Hippocampal formation (tissue), 2 donors: ENCODE measurements around the gene SIGLEC15.
"Not testable (repeated sequence)": the region's sequence is repeated elsewhere in the genome, so short reads cannot be mapped to it uniquely, and the experiment has no call there.

ENCODE experiments used
- DNase-seq, 2 donors: peaks; one replicate each; lab custom pipeline; 2025; lab: John Stamatoyannopoulos, UW

Gene SIGLEC15

GRCh38 chr18:45844938-45845337 is 19.5 kb downstream of the SIGLEC15 start:
- no peak for DNase-seq

- no peak for DNase-seq
Observed at GRCh38 chr18:45845410-45845809, 19.9 kb downstream of the SIGLEC15 start.

- DNase-seq, result no peak
Observed at GRCh38 chr18:45847119-45847518, 21.6 kb downstream of the SIGLEC15 start.

GRCh38 chr18:45848643-45849042 is 23.2 kb downstream of the SIGLEC15 start:
- DNase-seq, result not testable (repeated sequence)

GRCh38 chr18:45849529-45849928 is 24.1 kb downstream of the SIGLEC15 start:
- no peak for DNase-seq

GRCh38 chr18:45850021-45850420 is 24.5 kb downstream of the SIGLEC15 start:
- no peak for DNase-seq

DNA sequence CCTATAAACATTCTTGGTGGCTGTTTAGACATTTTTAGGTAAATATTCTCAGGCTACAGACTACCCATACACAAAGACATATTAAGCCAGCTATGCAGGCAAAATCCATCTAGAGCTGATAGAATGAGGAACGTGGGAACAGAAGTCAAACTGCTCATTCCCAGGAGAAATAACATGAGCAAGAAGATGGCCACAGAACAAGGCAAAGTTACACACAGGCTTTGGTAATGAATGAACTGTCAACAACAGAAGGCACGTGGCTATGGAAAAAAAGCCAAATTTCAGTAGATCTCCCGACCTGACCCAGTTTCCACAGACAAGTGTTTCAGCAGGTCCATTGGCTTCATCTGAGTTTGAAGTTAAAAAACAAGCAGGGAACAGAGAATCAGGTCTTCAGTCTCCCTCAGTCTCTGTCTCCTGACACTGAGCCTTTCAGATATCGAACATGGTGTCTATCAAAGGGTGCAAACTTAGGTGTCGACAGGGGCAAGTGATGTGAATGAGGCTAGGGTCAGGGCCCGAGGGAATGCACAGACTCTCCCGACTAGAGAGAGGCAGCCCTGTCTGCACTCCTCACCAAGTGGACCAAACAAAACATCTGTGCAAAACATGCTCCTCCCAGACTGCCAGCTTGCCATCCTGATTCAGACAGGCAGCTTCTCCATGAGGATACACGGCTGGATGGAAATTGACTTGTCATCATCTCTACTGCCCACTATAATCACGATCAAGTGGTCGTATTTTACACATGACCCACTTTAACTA is 25.9 kb downstream of the SIGLEC15 start:
- DNase-seq, result no peak

DNA sequence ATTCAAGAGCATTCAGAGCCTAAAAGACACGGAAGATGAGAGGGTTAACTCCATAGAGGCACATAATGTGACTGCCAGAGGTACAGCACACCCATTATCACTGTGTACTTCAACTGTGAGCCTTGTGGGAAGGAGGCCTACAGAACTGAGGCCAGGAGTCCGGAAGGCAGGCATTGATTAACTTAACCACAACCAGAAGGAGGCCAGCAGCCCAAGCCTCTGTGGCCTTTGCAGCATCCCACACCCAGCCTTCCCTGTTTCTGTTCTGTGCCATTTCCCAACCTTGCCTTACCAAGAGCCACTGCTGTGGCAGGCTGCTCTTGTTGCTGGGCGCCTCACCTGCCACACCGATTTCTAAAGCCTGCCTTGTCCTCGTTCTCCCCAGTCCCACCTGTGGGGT is 27.2 kb downstream of the SIGLEC15 start:
- no peak for DNase-seq

GRCh38 chr18:45854036-45854586 is 28.6 kb downstream of the SIGLEC15 start:
- DNase-seq, result no peak

DNA sequence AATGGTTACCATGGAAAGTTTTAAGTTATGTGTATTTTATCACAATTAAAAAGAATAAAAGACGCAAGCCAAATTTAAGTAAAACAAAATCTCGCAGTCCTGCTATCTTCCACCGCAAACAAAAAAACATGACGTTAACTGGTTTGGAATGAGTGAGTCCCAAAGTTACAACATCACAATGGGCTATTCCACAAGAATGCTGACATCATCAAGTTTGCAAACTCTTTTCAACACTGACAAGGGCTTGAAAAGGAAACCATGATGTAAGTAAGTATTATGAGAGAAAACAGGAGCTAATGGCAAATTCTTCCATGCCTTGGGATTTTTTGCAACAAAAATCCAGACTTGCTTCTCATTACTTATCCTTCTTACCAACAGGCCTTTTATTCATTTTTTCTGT is 31.1 kb downstream of the SIGLEC15 start:
- no peak for DNase-seq

GRCh38 chr18:45859334-45859733 is 33.9 kb downstream of the SIGLEC15 start:
- DNase-seq, result no peak

DNA sequence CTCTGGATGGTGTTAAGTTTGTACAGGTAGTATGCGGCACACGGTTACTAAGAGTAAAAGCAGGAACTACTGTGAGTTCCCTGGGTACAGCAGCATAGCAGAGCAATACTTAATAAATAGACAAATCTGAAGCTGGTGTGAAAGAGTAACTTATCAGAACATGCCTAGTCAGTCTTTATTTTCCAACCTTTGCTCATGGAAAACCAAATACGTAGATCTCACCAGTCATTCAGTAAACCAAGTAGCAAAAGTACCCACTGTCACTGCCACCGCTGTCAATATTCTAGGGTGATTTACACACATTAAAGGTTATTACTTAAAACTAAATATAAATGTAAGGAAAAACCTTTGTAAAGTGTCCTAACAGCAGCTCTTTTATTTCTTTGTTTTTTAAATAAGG is 35.0 kb downstream of the SIGLEC15 start:
- DNase-seq, result no peak

DNA sequence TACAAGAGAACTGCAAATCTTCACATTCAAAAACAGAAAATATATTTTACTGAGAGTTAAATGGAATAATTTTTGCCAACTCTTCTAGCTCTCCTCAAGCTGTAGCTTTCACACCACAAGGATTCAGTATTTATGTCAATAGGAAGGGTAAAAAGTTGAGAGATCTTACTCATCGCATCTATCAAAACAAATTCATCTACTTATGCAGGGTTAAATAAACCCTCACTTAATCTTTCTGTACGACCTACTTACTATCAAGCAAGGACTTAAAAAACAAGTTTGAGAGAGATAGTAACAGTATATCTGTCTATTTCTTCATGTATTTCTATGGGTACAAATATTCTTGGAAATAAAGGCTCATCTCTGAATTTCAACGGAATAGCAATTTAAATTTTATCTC is 35.5 kb downstream of the SIGLEC15 start:
- no peak for DNase-seq

DNA sequence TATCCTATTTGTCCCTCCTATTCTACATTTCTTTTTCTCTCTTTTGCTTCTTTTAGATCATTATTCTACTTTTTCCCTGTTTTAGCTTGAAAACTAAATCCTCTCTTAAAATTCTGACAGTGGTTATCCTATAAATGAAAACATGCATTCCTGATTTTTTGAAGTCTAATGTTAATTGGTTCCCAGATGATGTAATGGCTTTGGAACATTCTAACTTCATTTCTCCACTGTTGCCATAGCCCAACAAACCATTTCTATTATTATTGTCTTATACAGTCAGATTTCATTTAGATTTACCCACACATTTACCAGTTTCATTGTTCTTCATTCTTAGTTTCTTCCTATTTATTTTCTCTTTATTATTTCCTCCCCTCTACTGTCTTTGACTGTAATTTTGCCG is 36.5 kb downstream of the SIGLEC15 start:
- DNase-seq, result no peak

GRCh38 chr18:45863469-45863868 is 38.0 kb downstream of the SIGLEC15 start:
- no peak for DNase-seq

DNA sequence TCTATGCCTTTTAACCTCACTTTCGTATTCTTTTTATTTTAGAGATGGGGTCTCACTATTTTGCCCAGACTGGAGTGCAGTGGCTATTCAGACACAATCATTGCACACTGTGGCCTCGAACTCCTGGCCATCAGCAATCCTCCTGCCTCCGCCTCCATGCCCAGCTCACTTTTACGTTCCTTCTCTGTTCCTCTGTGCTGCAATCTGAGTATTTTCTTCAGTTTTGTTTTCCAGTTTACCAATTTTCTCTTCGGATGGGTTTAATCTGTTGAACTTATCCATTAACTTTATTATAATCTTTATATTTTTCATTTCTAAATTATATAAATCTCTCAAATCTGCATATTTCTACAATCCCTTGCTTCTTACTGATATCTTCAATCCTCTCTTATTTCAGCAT is 38.6 kb downstream of the SIGLEC15 start:
- DNase-seq, result no peak

- DNase-seq, result no peak
Observed at GRCh38 chr18:45865466-45865865, 40.0 kb downstream of the SIGLEC15 start.

- no peak for DNase-seq
Observed at GRCh38 chr18:45870419-45870818, 44.9 kb downstream of the SIGLEC15 start.

GRCh38 chr18:45871431-45872084 is 46.1 kb downstream of the SIGLEC15 start:
- DNase-seq, result no peak

DNA sequence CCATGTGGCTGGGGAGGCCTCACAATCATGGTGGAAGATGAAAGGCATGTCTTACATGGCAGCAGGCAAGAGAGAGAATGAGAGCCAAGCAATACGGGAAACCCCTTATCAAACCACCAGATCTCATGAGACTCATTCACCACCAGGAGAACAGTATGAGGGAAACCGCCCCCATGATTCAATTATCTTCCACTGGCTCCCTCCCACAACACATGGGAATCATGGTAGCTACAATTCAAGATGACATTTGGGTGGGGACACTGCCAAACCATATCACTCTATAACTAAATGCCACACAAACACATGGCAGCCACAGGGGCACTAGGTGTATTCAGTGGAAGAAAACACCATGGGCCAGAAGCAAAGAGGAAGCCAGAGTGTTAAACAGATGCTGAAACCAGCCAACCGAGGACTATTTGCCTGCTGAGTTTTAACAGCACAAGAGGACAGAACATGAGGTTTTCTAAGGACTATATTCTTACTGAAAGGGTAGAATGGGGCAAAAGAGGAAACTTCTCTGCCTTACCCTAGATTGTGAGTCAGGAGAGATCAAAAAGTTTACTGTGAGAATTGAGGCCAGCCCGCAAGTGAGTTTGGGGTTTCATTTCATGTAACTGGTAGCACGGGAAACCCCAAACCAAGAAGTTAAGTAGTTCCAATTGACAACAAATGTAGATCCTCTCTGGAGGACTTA is 49.2 kb downstream of the SIGLEC15 start:
- no peak for DNase-seq

DNA sequence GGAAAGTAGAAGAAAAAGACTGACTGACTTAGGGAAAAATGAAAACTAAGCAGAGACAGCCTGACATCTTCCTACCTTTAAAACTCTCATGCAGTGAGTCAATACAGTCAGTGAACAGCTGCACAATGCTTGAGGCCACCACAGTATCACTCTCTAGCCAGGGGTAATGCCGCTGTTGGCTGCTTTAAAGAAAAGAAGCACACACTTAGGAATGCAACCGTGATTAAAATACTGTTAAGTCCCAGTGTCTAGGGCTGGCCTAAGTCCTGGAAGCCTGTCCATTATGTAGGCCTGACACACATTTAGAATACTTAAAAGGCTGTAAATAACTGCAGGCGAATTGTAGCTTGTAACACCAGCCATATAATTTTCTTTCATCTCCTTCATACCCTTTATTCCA is 50.7 kb downstream of the SIGLEC15 start:
- DNase-seq, result no peak

GRCh38 chr18:45877403-45877802 is 51.9 kb downstream of the SIGLEC15 start:
- no peak for DNase-seq
